Measurements from ENCODE around the gene CEBPG. TPM values are rescaled to one million over a fixed set of nuclear protein-coding genes. Genes with fewer than 3 reads are reported as not detected.

The CEBPG gene
- total RNA-seq, 1 donor from 2014 or later: 32.0 TPM

DNA sequence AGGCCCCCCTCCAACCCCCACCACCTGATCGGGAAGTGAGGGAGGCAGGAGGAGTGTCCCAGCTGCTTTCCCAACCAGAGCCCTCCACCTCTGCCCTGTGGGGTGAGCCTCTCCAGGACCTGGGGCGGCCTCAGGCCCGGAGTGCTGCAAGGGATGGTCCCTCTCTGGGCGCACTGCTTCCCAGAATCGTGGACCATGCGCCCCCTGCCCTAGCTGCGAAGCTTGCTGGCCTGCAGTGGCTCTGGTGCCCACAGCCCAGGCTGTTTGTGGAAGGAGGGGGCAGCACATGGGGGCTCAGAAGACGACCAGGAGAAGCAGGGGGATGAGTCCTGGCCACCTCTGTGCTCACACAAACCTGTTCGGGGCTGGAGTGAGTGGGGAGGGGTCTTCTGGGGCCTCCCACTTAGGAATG is 33.6 kb downstream of the CEBPG start:
- CTCF ChIA-PET: interaction anchor here (0.7 to 5.4 kb wide), 9 partner anchors 9 to 282 kb away, joined by 3 to 72 read pairs (median 6); partner anchors contain the start of gene CEBPG
- H3K4me1 Mint-ChIP-seq: no peaks in the 10 kb centered on the region

DNA sequence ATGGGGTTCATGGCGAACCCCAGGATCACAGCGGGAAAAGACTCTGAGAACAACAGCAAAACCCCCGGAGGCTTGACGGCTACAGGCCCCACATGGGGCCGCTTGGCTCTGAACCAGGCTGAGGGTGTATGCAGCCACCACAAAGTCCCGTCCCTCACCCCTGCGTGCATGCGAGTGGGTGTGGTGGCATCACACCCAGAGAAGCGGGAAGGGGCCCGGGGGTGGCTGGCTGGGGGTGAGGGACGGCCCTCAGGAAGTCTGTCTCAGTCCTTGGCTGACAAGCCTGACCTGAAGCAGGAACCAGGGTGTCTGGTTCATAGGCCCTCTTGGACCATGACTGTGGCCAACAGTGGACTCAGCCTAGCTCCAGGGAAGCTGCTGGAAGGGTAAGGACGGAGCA is 34.2 kb downstream of the CEBPG start:
- Mint-ChIP-seq H3K4me1 (no peaks in the 10 kb centered on the region), H3K27me3 (no peaks in the 10 kb centered on the region), H3K36me3 (ENCODE audit: low read depth) (peaks cover 2% of the 10 kb centered on the region), H3K27ac (no peak overlapping the region), H3K4me3 (no peak overlapping the region), H3K9me3 (no peaks in the 10 kb centered on the region)
- DNase-seq (no peak), ATAC-seq (ENCODE audit: low read depth) (no peak)
- TF ChIP-seq, protein P1, sequence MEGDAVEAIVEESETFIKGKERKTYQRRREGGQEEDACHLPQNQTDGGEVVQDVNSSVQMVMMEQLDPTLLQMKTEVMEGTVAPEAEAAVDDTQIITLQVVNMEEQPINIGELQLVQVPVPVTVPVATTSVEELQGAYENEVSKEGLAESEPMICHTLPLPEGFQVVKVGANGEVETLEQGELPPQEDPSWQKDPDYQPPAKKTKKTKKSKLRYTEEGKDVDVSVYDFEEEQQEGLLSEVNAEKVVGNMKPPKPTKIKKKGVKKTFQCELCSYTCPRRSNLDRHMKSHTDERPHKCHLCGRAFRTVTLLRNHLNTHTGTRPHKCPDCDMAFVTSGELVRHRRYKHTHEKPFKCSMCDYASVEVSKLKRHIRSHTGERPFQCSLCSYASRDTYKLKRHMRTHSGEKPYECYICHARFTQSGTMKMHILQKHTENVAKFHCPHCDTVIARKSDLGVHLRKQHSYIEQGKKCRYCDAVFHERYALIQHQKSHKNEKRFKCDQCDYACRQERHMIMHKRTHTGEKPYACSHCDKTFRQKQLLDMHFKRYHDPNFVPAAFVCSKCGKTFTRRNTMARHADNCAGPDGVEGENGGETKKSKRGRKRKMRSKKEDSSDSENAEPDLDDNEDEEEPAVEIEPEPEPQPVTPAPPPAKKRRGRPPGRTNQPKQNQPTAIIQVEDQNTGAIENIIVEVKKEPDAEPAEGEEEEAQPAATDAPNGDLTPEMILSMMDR (IDR thresholded peaks at IDR 0.05): no peak
- intact Hi-C loops (cut with micrococcal nuclease): loop anchor here (1.0 to 10.0 kb wide), 3 partner anchors 103 to 172 kb away; partner anchors contain the start of gene CEBPA
- POLR2A ChIA-PET: no interaction called here
- CTCF ChIA-PET: interaction anchor here (0.7 to 5.4 kb wide), 5 partner anchors 12 to 170 kb away, joined by 4 to 72 read pairs (median 5); no protein-coding TSS in a partner anchor

More for the DNA sequence above, 33.6 kb downstream of the CEBPG start:
- no peaks in the 10 kb centered on the region for H3K27me3 Mint-ChIP-seq
- peaks cover 2% of the 10 kb centered on the region for H3K36me3 Mint-ChIP-seq (ENCODE audit: low read depth)
- POLR2A ChIA-PET: no interaction called here
- H3K27ac Mint-ChIP-seq: no peak overlapping the region
- TF ChIP-seq, protein P1 (IDR thresholded peaks at IDR 0.05): no peak
- H3K9me3 Mint-ChIP-seq: no peaks in the 10 kb centered on the region
- intact Hi-C loops (cut with micrococcal nuclease): loop anchor here (1.0 to 10.0 kb wide), 3 partner anchors 102 to 172 kb away; partner anchors contain the start of gene CEBPA
- H3K4me3 Mint-ChIP-seq: no peak overlapping the region
- DNase-seq: no peak
- ATAC-seq (ENCODE audit: low read depth): no peak

GRCh38 chr19:33408116-33408515 is 34.6 kb downstream of the CEBPG start:
- TF ChIP-seq, protein P1 (IDR thresholded peaks at IDR 0.05): no peak
- Mint-ChIP-seq H3K4me1 (no peaks in the 10 kb centered on the region), H3K4me3 (no peak overlapping the region), H3K9me3 (no peaks in the 10 kb centered on the region), H3K27me3 (no peaks in the 10 kb centered on the region), H3K36me3 (ENCODE audit: low read depth) (peaks cover 2% of the 10 kb centered on the region), H3K27ac (no peak overlapping the region)
- ChIA-PET POLR2A (no interaction called here), CTCF (interaction anchor here (0.7 to 5.4 kb wide), 5 partner anchors 13 to 171 kb away, joined by 4 to 72 read pairs (median 5); no protein-coding TSS in a partner anchor)
- intact Hi-C loops (cut with micrococcal nuclease): loop anchor here (10.0 kb wide), 1 partner anchor 103 kb away; the partner anchor contains the start of gene CEBPA
- DNase-seq: no peak
- ATAC-seq (ENCODE audit: low read depth): no peak

- no peak overlapping the region for H3K4me3 Mint-ChIP-seq
- POLR2A ChIA-PET: interaction anchor here (0.6 kb wide), 1 partner anchor 34 kb away, joined by 3 read pairs; no protein-coding TSS in a partner anchor
- intact Hi-C loops (cut with micrococcal nuclease): loop anchor here (10.0 kb wide), 1 partner anchor 104 kb away; the partner anchor contains the start of gene CEBPA
- no peak for DNase-seq
- no peaks in the 10 kb centered on the region for H3K4me1 Mint-ChIP-seq
- H3K36me3 Mint-ChIP-seq (ENCODE audit: low read depth): peaks cover 2% of the 10 kb centered on the region
- no peak overlapping the region for H3K27ac Mint-ChIP-seq
- TF ChIP-seq, protein P1 (IDR thresholded peaks at IDR 0.05): no peak
- CTCF ChIA-PET: interaction anchor here (0.7 to 5.4 kb wide), 4 partner anchors 30 to 171 kb away, joined by 4 to 72 read pairs (median 12); no protein-coding TSS in a partner anchor
- H3K27me3 Mint-ChIP-seq: no peaks in the 10 kb centered on the region
- no peak for ATAC-seq (ENCODE audit: low read depth)
- no peaks in the 10 kb centered on the region for H3K9me3 Mint-ChIP-seq
These were observed 35.3 kb downstream of the CEBPG start for GRCh38 chr19:33408538-33409434.

Measured in activated B cell treated with CpG ODN at 0.5 μM for 24 hours (primary cell).